KMS-11 (cell line): Measurements from ENCODE around the gene MNT.

ENCODE experiments used
- H2AFZ ChIP-seq: fragments of 200-600 bp; sonication (generic); 2 replicates; pipeline ENCODE4 v1.6.1; 2016; ENCODE audit warnings: antibody characterized with exemption, mixed run types, low read depth
- H3K27ac ChIP-seq: fragments of 200-600 bp; sonication (generic); 2 replicates; pipeline ENCODE4 v1.6.1; 2016; ENCODE audit warnings: mild to moderate bottlenecking, mixed run types
- H3K27me3 ChIP-seq: fragments of 200-600 bp; sonication (generic); 2 replicates; pipeline ENCODE4 v1.6.1; 2017; ENCODE audit warnings: mild to moderate bottlenecking, low read depth, mixed run types, moderate library complexity; ENCODE audit not compliant: insufficient read depth
- H3K36me3 ChIP-seq: fragments of 200-600 bp; sonication (generic); 2 replicates; pipeline ENCODE4 v1.6.1; 2017; ENCODE audit warnings: mild to moderate bottlenecking, mixed run types; ENCODE audit not compliant: insufficient read depth
- H3K4me1 ChIP-seq: fragments of 200-600 bp; sonication (generic); 2 replicates; pipeline ENCODE4 v1.6.1; 2016; ENCODE audit warnings: mild to moderate bottlenecking, low read depth, mixed run types; ENCODE audit not compliant: poor library complexity, severe bottlenecking
- H3K4me2 ChIP-seq: fragments of 200-600 bp; sonication (generic); 2 replicates; pipeline ENCODE4 v1.7.0; 2016; ENCODE audit warnings: mild to moderate bottlenecking, mixed run types
- H3K4me3 ChIP-seq: fragments of 200-600 bp; sonication (generic); IDR thresholded peaks from 2 replicates; pipeline ENCODE4 v1.6.1; 2017; ENCODE audit warnings: low read depth, low read length, mixed read lengths; ENCODE audit not compliant: insufficient read depth
- H3K79me2 ChIP-seq: fragments of 200-600 bp; sonication (generic); 2 replicates; pipeline ENCODE4 v1.6.1; 2016; ENCODE audit warnings: low read depth, mixed run types; ENCODE audit not compliant: insufficient read depth
- H3K9ac ChIP-seq: fragments of 200-600 bp; sonication (generic); 2 replicates; pipeline ENCODE4 v1.6.1; 2016; ENCODE audit warnings: mild to moderate bottlenecking, mixed run types
- H4K20me1 ChIP-seq: fragments of 200-600 bp; sonication (generic); 2 replicates; pipeline ENCODE4 v1.6.1; 2016; ENCODE audit warnings: mild to moderate bottlenecking, mixed run types; ENCODE audit not compliant: insufficient read depth
- CTCF ChIP-seq: fragments of 200-600 bp; sonication (generic); conservative IDR thresholded peaks from 2 replicates; pipeline ENCODE4 v1.6.1; 2017; ENCODE audit warnings: low read depth, mild to moderate bottlenecking, antibody characterized with exemption, low read length, moderate library complexity, mixed read lengths

MNT gene

GRCh38 chr17:2379489-2380225, 21.2 kb downstream of the MNT start:
- Histone ChIP-seq H3K4me3 (no peak overlapping the region), H4K20me1 (no peaks in the 10 kb centered on the region), H3K27ac (no peak overlapping the region), H3K9ac (no peak overlapping the region), H3K4me2 (no peak overlapping the region), H3K4me1 (peaks cover 6% of the 10 kb centered on the region), H2AFZ (no peak overlapping the region), H3K79me2 (no peaks in the 10 kb centered on the region), H3K27me3 (no peaks in the 10 kb centered on the region), H3K36me3 (no peaks in the 10 kb centered on the region)
- no peak for TF ChIP-seq CTCF

GRCh38 chr17:2378905-2379304, 22.0 kb downstream of the MNT start:
- Histone ChIP-seq H3K27ac (no peak overlapping the region), H3K27me3 (no peaks in the 10 kb centered on the region), H3K9ac (no peak overlapping the region), H3K4me3 (no peak overlapping the region), H3K4me2 (no peak overlapping the region), H3K4me1 (peaks cover 6% of the 10 kb centered on the region), H4K20me1 (no peaks in the 10 kb centered on the region), H2AFZ (no peak overlapping the region), H3K36me3 (no peaks in the 10 kb centered on the region), H3K79me2 (no peaks in the 10 kb centered on the region)
- TF ChIP-seq CTCF, result no peak

- H3K4me1 ChIP-seq, result peaks cover under 1% of the 10 kb centered on the region
- H3K4me3 ChIP-seq, result no peak overlapping the region
- no peaks in the 10 kb centered on the region for H3K79me2 ChIP-seq
- H3K4me2 ChIP-seq, result no peak overlapping the region
- no peak for TF ChIP-seq CTCF
- no peak overlapping the region for H2AFZ ChIP-seq
- no peaks in the 10 kb centered on the region for H3K36me3 ChIP-seq
- no peak overlapping the region for H3K27ac ChIP-seq
- no peaks in the 10 kb centered on the region for H3K27me3 ChIP-seq
- no peak overlapping the region for H3K9ac ChIP-seq
- H4K20me1 ChIP-seq, result no peaks in the 10 kb centered on the region
Observed at GRCh38 chr17:2377659-2378058, 23.2 kb downstream of the MNT start.

GRCh38 chr17:2376107-2376506, 24.8 kb downstream of the MNT start:
- no peaks in the 10 kb centered on the region for H3K36me3 ChIP-seq
- H3K4me3 ChIP-seq, result no peak overlapping the region
- H4K20me1 ChIP-seq, result no peaks in the 10 kb centered on the region
- no peak for TF ChIP-seq CTCF
- H3K27ac ChIP-seq, result no peak overlapping the region
- no peaks in the 10 kb centered on the region for H3K4me1 ChIP-seq
- no peaks in the 10 kb centered on the region for H3K79me2 ChIP-seq
- H2AFZ ChIP-seq, result no peak overlapping the region
- no peaks in the 10 kb centered on the region for H3K27me3 ChIP-seq
- no peak overlapping the region for H3K4me2 ChIP-seq
- H3K9ac ChIP-seq, result no peak overlapping the region
